ENCODE results near the gene ARMH4. TPM values are rescaled to one million over a fixed set of nuclear protein-coding genes. Genes with fewer than 3 reads are reported as not detected.

The ARMH4 gene
- total RNA-seq, 4 donors from 2014 or later, result 1.8 to 3.6 (median 2.8) TPM

GRCh38 chr14:58091883-58092630, 60.0 kb downstream of the ARMH4 start:
- H3K4me3 ChIP-seq (ENCODE audit: low read depth, poor library complexity, severe bottlenecking), result no peak overlapping the region
- TF ChIP-seq POLR2A (IDR thresholded peaks at IDR 0.05) (no peak), CTCF (IDR thresholded peaks at IDR 0.05) (no peak)
- no peak for DNase-seq (ENCODE audit: low spot score in 2 of 2)
- 91 to 95% methylated on average over 5 of the region's 5 CpGs for WGBS, 2 donors
- intact Hi-C loops (cut with DNase I; ENCODE audit: low total_unique reads), result no loop called here

- 100% methylated on average over 3 of the region's 3 CpGs for WGBS, 2 donors
These were observed 62.4 kb downstream of the ARMH4 start for GRCh38 chr14:58089612-58090011.

GRCh38 chr14:58088961-58089360, 63.1 kb downstream of the ARMH4 start:
- H3K4me3 ChIP-seq (ENCODE audit: low read depth, poor library complexity, severe bottlenecking), result no peak overlapping the region
- WGBS, 2 donors, result 53 to 60% methylated on average over 2 of the region's 2 CpGs
- no peak for DNase-seq (ENCODE audit: low spot score in 2 of 2)
- intact Hi-C loops (cut with DNase I; ENCODE audit: low total_unique reads), result no loop called here
- TF ChIP-seq POLR2A (IDR thresholded peaks at IDR 0.05) (no peak), CTCF (IDR thresholded peaks at IDR 0.05) (no peak)

More at GRCh38 chr14:58089612-58090011, 62.4 kb downstream of the ARMH4 start:
- DNase-seq (ENCODE audit: low spot score in 2 of 2), result no peak
- H3K4me3 ChIP-seq (ENCODE audit: low read depth, poor library complexity, severe bottlenecking), result no peak overlapping the region
- intact Hi-C loops (cut with DNase I; ENCODE audit: low total_unique reads), result no loop called here
- TF ChIP-seq POLR2A (IDR thresholded peaks at IDR 0.05) (no peak), CTCF (IDR thresholded peaks at IDR 0.05) (no peak)

GRCh38 chr14:58085877-58086276, 66.1 kb downstream of the ARMH4 start:
- DNase-seq (ENCODE audit: low spot score in 2 of 2), result no peak
- WGBS, 2 donors, result 81 to 95% methylated on average over 4 of the region's 4 CpGs
- H3K4me3 ChIP-seq (ENCODE audit: low read depth, poor library complexity, severe bottlenecking), result no peak overlapping the region
- intact Hi-C loops (cut with DNase I; ENCODE audit: low total_unique reads), result no loop called here
- TF ChIP-seq POLR2A (IDR thresholded peaks at IDR 0.05), result no peak
- no peak for TF ChIP-seq CTCF (IDR thresholded peaks at IDR 0.05)

- 0 to 5% methylated on average over 1 of the region's 1 CpG for WGBS, 2 donors
These were observed 69.4 kb downstream of the ARMH4 start for GRCh38 chr14:58082491-58083098.

More at GRCh38 chr14:58082491-58083098, 69.4 kb downstream of the ARMH4 start:
- DNase-seq (ENCODE audit: low spot score in 2 of 2), result no peak
- intact Hi-C loops (cut with DNase I; ENCODE audit: low total_unique reads), result no loop called here
- H3K4me3 ChIP-seq (ENCODE audit: low read depth, poor library complexity, severe bottlenecking), result no peak overlapping the region
- TF ChIP-seq POLR2A (IDR thresholded peaks at IDR 0.05), result no peak
- no peak for TF ChIP-seq CTCF (IDR thresholded peaks at IDR 0.05)
